ENCODE measurements around the gene TMEM80. TPM values are rescaled to one million over a fixed set of nuclear protein-coding genes. Genes with fewer than 3 reads are reported as not detected.
A peak's percentile ranks its signal among the peaks of the same experiment; 100 is the strongest.

Gene TMEM80
- total RNA-seq, 2 donors from 2014 or later, result 66.0 to 70.9 TPM

- Histone ChIP-seq H3K36me3 (no peaks in the 10 kb centered on the region), H3K9me3 (no peaks in the 10 kb centered on the region), H3K4me3 (no peak overlapping the region), H3K27me3 (replicated peaks; ENCODE audit: insufficient read depth) (no peaks in the 10 kb centered on the region), H3K4me1 (replicated peaks) (no peaks in the 10 kb centered on the region), H3K27ac (no peak overlapping the region)
- 83% methylated on average over 30 of the region's 30 CpGs for WGBS
- DNase-seq (ENCODE audit: low spot score), result no peak
- TF ChIP-seq POLR2AphosphoS5 (IDR thresholded peaks at IDR 0.05), result no peak
- no peak for TF ChIP-seq POLR2A (IDR thresholded peaks at IDR 0.05)
- no peak for TF ChIP-seq CTCF (IDR thresholded peaks at IDR 0.05)
- intact Hi-C loops (cut with DNase I), result no loop called here
Observed at GRCh38 chr11:655036-655726, 40.4 kb upstream of the TMEM80 start.

- TF ChIP-seq POLR2AphosphoS5 (IDR thresholded peaks at IDR 0.05) (no peak), POLR2A (IDR thresholded peaks at IDR 0.05) (no peak), CTCF (IDR thresholded peaks at IDR 0.05) (no peak)
- 88% methylated on average over 14 of the region's 14 CpGs for WGBS
Observed at GRCh38 chr11:656426-656825, 39.2 kb upstream of the TMEM80 start.

DNA sequence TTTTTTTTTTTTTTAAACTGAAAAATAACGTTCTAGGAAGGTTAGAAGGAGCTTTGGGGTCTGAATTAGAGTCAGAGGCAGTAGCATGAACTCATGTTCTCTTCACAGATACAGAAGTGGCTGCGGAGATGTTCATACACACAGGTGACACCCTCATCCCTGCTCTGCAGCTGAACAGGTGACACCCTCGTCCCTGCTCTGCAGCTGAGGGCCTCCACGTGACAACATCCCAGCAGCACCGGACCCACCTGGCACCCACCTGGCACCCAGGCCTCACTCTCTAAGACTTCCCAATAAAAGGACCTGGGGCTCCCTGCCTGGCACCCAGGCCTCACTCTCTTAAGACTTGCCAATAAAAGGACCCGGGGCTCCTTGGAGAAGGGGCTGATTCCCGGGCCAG is 38.8 kb upstream of the TMEM80 start:
- Histone ChIP-seq H3K36me3 (no peaks in the 10 kb centered on the region), H3K9me3 (no peaks in the 10 kb centered on the region), H3K4me3 (no peak overlapping the region), H3K4me1 (replicated peaks) (no peaks in the 10 kb centered on the region), H3K27ac (no peak overlapping the region), H3K27me3 (replicated peaks; ENCODE audit: insufficient read depth) (no peaks in the 10 kb centered on the region)
- no peak for DNase-seq (ENCODE audit: low spot score)
- intact Hi-C loops (cut with DNase I), result no loop called here
- WGBS, result 56% methylated on average over 7 of the region's 7 CpGs
- TF ChIP-seq POLR2AphosphoS5 (IDR thresholded peaks at IDR 0.05) (no peak), POLR2A (IDR thresholded peaks at IDR 0.05) (no peak), CTCF (IDR thresholded peaks at IDR 0.05) (no peak)

More at GRCh38 chr11:656426-656825, 39.2 kb upstream of the TMEM80 start:
- Histone ChIP-seq H3K4me3 (no peak overlapping the region), H3K27me3 (replicated peaks; ENCODE audit: insufficient read depth) (no peaks in the 10 kb centered on the region), H3K27ac (no peak overlapping the region), H3K9me3 (no peaks in the 10 kb centered on the region), H3K36me3 (no peaks in the 10 kb centered on the region), H3K4me1 (replicated peaks) (no peaks in the 10 kb centered on the region)
- intact Hi-C loops (cut with DNase I), result no loop called here
- no peak for DNase-seq (ENCODE audit: low spot score)

DNA sequence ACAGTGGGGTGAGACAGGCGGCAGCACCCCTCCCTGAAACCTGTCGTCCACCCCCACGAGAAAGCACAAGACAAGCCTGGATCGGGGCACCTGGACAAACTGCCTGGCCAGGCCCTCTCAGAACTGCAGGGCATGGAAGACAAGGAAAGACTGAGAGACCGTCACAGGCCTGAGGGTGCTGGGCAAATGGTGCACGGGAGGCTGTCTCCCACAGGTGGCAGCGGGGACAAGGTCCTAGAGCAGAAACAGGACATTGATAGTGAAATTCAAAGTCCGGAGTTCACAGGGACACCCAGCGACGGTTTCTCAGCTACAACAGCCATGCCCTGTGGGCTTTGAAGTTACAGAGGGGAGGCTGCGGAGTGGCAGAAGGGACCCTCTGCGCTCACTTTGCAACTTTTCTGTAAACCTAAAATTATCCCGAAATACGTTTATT is 37.9 kb upstream of the TMEM80 start:
- intact Hi-C loops (cut with DNase I), result no loop called here
- no peaks in the 10 kb centered on the region for H3K36me3 ChIP-seq
- H3K27ac ChIP-seq, result peak overlapping the region in 1 of 2 donors; percentile 14
- no peak overlapping the region for H3K4me3 ChIP-seq
- 77% methylated on average over 14 of the region's 14 CpGs for WGBS
- no peak for DNase-seq (ENCODE audit: low spot score)
- H3K27me3 ChIP-seq (replicated peaks; ENCODE audit: insufficient read depth), result no peaks in the 10 kb centered on the region
- TF ChIP-seq CTCF (IDR thresholded peaks at IDR 0.05) (no peak), POLR2A (IDR thresholded peaks at IDR 0.05) (no peak), POLR2AphosphoS5 (IDR thresholded peaks at IDR 0.05) (no peak)
- H3K9me3 ChIP-seq, result no peaks in the 10 kb centered on the region
- H3K4me1 ChIP-seq (replicated peaks), result no peaks in the 10 kb centered on the region

GRCh38 chr11:659532-660085 is 36.0 kb upstream of the TMEM80 start:
- intact Hi-C loops (cut with DNase I), result loop anchor here (10.0 kb wide), 1 partner anchor 125 kb away; no protein-coding TSS in a partner anchor
- WGBS, result 86% methylated on average over 16 of the region's 16 CpGs

More at GRCh38 chr11:659532-660085, 36.0 kb upstream of the TMEM80 start:
- H3K27ac ChIP-seq, result no peak overlapping the region
- no peaks in the 10 kb centered on the region for H3K4me1 ChIP-seq (replicated peaks)
- H3K27me3 ChIP-seq (replicated peaks; ENCODE audit: insufficient read depth), result no peaks in the 10 kb centered on the region
- no peaks in the 10 kb centered on the region for H3K36me3 ChIP-seq
- no peaks in the 10 kb centered on the region for H3K9me3 ChIP-seq
- TF ChIP-seq CTCF (IDR thresholded peaks at IDR 0.05) (no peak), POLR2AphosphoS5 (IDR thresholded peaks at IDR 0.05) (no peak), POLR2A (IDR thresholded peaks at IDR 0.05) (no peak)
- no peak overlapping the region for H3K4me3 ChIP-seq
- DNase-seq (ENCODE audit: low spot score), result no peak
